Activated CD8-positive, alpha-beta memory T cell treated with anti-CD3 and anti-CD28 coated beads for 48 hours (primary cell): ENCODE results near the gene SYT7.
A peak's percentile ranks its signal among the peaks of the same experiment; 100 is the strongest.

Experiments used
- DNase-seq, 3 experiments: peaks; one replicate each; pipeline ENCODE4 v3.0.0-alpha.2; 2020; ENCODE audit warnings: low read depth in 2 of 3, low spot score in 2 of 3

The SYT7 gene

GRCh38 chr11:61609000-61609979 lies 28.4 kb upstream of the SYT7 start:
- no peak for DNase-seq

- no peak for DNase-seq
Observed at GRCh38 chr11:61607920-61608599, 27.2 kb upstream of the SYT7 start.

- no peak for DNase-seq
Observed at GRCh38 chr11:61607426-61607825, 26.6 kb upstream of the SYT7 start.

GRCh38 chr11:61603667-61604066 lies 22.8 kb upstream of the SYT7 start:
- no peak for DNase-seq

- DNase-seq, result no peak
Observed at GRCh38 chr11:61602775-61603569, 22.1 kb upstream of the SYT7 start.

GRCh38 chr11:61601512-61601911 lies 20.6 kb upstream of the SYT7 start:
- DNase-seq, result no peak

GRCh38 chr11:61599968-61600710 lies 19.3 kb upstream of the SYT7 start:
- DNase-seq, result no peak

- DNase-seq, result no peak
Observed at GRCh38 chr11:61598886-61599868, 18.3 kb upstream of the SYT7 start.

GRCh38 chr11:61598374-61598773 lies 17.5 kb upstream of the SYT7 start:
- no peak for DNase-seq

- no peak for DNase-seq
Observed at GRCh38 chr11:61596990-61597389, 16.1 kb upstream of the SYT7 start.

GRCh38 chr11:61596542-61596941 lies 15.7 kb upstream of the SYT7 start:
- no peak for DNase-seq

- no peak for DNase-seq
Observed at GRCh38 chr11:61594907-61595257, 14.0 kb upstream of the SYT7 start.

GRCh38 chr11:61593151-61593550 lies 12.3 kb upstream of the SYT7 start:
- no peak for DNase-seq

- no peak for DNase-seq
Observed at GRCh38 chr11:61592176-61592575, 11.3 kb upstream of the SYT7 start.

- DNase-seq, result no peak
Observed at GRCh38 chr11:61589961-61590360, 9.1 kb upstream of the SYT7 start.

GRCh38 chr11:61588728-61589191 lies 7.9 kb upstream of the SYT7 start:
- no peak for DNase-seq

GRCh38 chr11:61587951-61588727 lies 7.3 kb upstream of the SYT7 start:
- peak; percentile 23 to 50 (median 40) for DNase-seq

- no peak for DNase-seq
Observed at GRCh38 chr11:61587541-61587941, 6.7 kb upstream of the SYT7 start.
